B cell (primary cell): ENCODE data around the gene RNF111.
"Not testable (repeated sequence)": the region's sequence is repeated elsewhere in the genome, so short reads cannot be mapped to it uniquely, and the experiment has no call there.

ENCODE experiments used
- EZH2 ChIP-seq: IDR thresholded peaks from 2 replicates; pipeline ENCODE4 v1.6.1; 2012; ENCODE audit warnings: borderline replicate concordance, low read depth, mild to moderate bottlenecking, moderate library complexity, low read length; ENCODE audit not compliant: insufficient read depth, poor library complexity, severe bottlenecking
- TF ChIP-seq, protein P1 (sequence below): fragments of 200-600 bp; IDR thresholded peaks from one replicate; pipeline ENCODE4 v1.8.0; 2022; ENCODE audit warnings: antibody characterized with exemption, mild to moderate bottlenecking

GRCh38 chr15:59000251-59000650 lies 12.8 kb downstream of the RNF111 start:
- TF ChIP-seq, protein P1, sequence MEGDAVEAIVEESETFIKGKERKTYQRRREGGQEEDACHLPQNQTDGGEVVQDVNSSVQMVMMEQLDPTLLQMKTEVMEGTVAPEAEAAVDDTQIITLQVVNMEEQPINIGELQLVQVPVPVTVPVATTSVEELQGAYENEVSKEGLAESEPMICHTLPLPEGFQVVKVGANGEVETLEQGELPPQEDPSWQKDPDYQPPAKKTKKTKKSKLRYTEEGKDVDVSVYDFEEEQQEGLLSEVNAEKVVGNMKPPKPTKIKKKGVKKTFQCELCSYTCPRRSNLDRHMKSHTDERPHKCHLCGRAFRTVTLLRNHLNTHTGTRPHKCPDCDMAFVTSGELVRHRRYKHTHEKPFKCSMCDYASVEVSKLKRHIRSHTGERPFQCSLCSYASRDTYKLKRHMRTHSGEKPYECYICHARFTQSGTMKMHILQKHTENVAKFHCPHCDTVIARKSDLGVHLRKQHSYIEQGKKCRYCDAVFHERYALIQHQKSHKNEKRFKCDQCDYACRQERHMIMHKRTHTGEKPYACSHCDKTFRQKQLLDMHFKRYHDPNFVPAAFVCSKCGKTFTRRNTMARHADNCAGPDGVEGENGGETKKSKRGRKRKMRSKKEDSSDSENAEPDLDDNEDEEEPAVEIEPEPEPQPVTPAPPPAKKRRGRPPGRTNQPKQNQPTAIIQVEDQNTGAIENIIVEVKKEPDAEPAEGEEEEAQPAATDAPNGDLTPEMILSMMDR: not testable (repeated sequence)
- not testable (repeated sequence) for TF ChIP-seq EZH2
